HepG2 (cell line): Measurements from ENCODE around the gene RABEP2. TPM values are rescaled to one million over a fixed set of nuclear protein-coding genes. Genes with fewer than 3 reads are reported as not detected.
A peak's percentile ranks its signal among the peaks of the same experiment; 100 is the strongest.

Experiments used
- KDM4B ChIP-seq: sonication (generic); formaldehyde crosslinking; IDR thresholded peaks from 2 replicates; pipeline ENCODE4 v1.4.0; 2020; ENCODE audit warnings: missing genetic modification reagents
- KDM5B ChIP-seq: sonication (generic); formaldehyde crosslinking; IDR thresholded peaks from 2 replicates; pipeline ENCODE4 v1.4.0; 2020; ENCODE audit warnings: missing genetic modification reagents, mild to moderate bottlenecking, borderline replicate concordance
- NR2C2 ChIP-seq: sonication (generic); formaldehyde crosslinking; IDR thresholded peaks from 2 replicates; pipeline ENCODE4 v1.4.0; 2020; ENCODE audit warnings: missing genetic modification reagents, mild to moderate bottlenecking, moderate library complexity, borderline replicate concordance
- ZMYM2 ChIP-seq: sonication (generic); formaldehyde crosslinking; IDR thresholded peaks from 2 replicates; pipeline ENCODE4 v1.8.0; 2022; ENCODE audit warnings: mild to moderate bottlenecking, missing genetic modification reagents
- ZNF263 ChIP-seq: sonication (generic); formaldehyde crosslinking; IDR thresholded peaks from 2 replicates; pipeline ENCODE4 v1.4.0; 2020; ENCODE audit warnings: missing genetic modification reagents
- ZNF564 ChIP-seq: sonication (generic); formaldehyde crosslinking; IDR thresholded peaks from 2 replicates; pipeline ENCODE4 v1.8.1; 2023; ENCODE audit warnings: mild to moderate bottlenecking, missing genetic modification reagents
- polyA plus RNA-seq, 8 experiments: library from polyadenylated mRNA; depleted of rRNA in 3 of 8; stranded (reverse) in 7 of 8; unstranded in 1 of 8; fragments of >200 nt; fragmentation: Illumina TruSeq in 4 of 8; extraction: Trizol in 4 of 8; gene quantifications; 2 replicates each; pipeline versions ENCODE4 v1.2.1 to v1.2.3, GENCODE V29; 2011 to 2016; ENCODE audit warnings: low read depth in 4 of 8, missing spikeins in 1 of 8, mixed read lengths in 1 of 8; ENCODE audit not compliant: insufficient read depth in 1 of 8
- total RNA-seq, 5 experiments: library from RNA; depleted of rRNA; stranded (reverse); fragments of >200 nt; fragmentation: Illumina TruSeq; extraction: Trizol; gene quantifications; 2 replicates each; pipeline ENCODE4 v1.2.3, GENCODE V29; 2016; ENCODE audit warnings: low read depth in 1 of 5
- TF ChIP-seq, protein P1 (sequence below): sonication (generic); formaldehyde crosslinking; IDR thresholded peaks from 2 replicates; pipeline ENCODE4 v1.5.0; 2020; ENCODE audit warnings: mild to moderate bottlenecking, missing genetic modification reagents
- TF ChIP-seq, protein P2 (sequence below): sonication (generic); formaldehyde crosslinking; IDR thresholded peaks from 2 replicates; pipeline ENCODE4 v1.4.0; 2020; ENCODE audit warnings: mild to moderate bottlenecking, missing genetic modification reagents, borderline replicate concordance
- TF ChIP-seq, protein P3 (sequence below), 2 experiments: fragments of 450-650 bp in 1 of 2; sonication (generic) in 1 of 2; formaldehyde crosslinking; IDR thresholded peaks; 2 replicates each; pipeline versions ENCODE4 v1.5.0 to v1.8.0; 2020 to 2022; ENCODE audit warnings: mild to moderate bottlenecking in 1 of 2, missing genetic modification reagents in 1 of 2
- TF ChIP-seq, protein P4 (sequence below): sonication (generic); formaldehyde crosslinking; IDR thresholded peaks from 2 replicates; pipeline ENCODE4 v1.5.0; 2020; ENCODE audit warnings: missing genetic modification reagents
- TF ChIP-seq, protein P5 (sequence below): sonication (generic); formaldehyde crosslinking; IDR thresholded peaks from 2 replicates; pipeline ENCODE4 v1.4.0; 2020; ENCODE audit warnings: mild to moderate bottlenecking, missing genetic modification reagents
- TF ChIP-seq, protein P6 (sequence below): sonication (generic); formaldehyde crosslinking; IDR thresholded peaks from 2 replicates; pipeline ENCODE4 v1.4.0; 2020; ENCODE audit warnings: missing genetic modification reagents, borderline replicate concordance
- TF ChIP-seq, protein P7 (sequence below): sonication (generic); formaldehyde crosslinking; conservative IDR thresholded peaks from 2 replicates; pipeline ENCODE4 v1.4.0; 2020; ENCODE audit warnings: missing genetic modification reagents

RABEP2 gene
- total and polyA plus RNA-seq, 2 of the 13 experiments (the other 11 are each of a cell fraction or from before 2014, with no cell fraction given): 10.8 to 18.4 TPM

DNA sequence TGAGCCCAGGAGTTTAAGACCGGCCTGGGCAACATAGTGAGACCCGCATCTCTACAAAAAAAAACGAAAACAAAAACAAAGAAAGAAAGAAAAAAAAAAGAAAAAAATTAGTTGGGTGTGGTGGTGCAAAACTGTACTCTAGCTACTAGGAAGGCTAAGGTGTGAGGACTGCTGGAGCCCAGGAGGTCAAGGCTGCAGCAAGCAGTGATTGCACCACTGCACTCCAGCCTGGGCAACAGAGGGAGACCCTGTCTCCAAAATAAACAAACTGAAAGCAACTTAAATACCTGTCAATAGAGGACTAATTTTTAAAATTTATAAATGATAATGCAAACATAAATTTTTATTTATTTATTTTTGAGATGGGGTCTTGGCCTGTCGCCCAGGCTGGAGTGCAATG, 29.4 kb downstream of the RABEP2 start (continued):
- TF ChIP-seq KDM4B (CRISPR knock-in tag) (no peak), ZMYM2 (CRISPR knock-in tag) (0 out of 2 replicates have a peak, but pooled peaks have one; percentile 27), KDM5B (CRISPR knock-in tag) (no peak), NR2C2 (0 out of 2 replicates have a peak, but pooled peaks have one; percentile 38), ZNF564 (CRISPR knock-in tag) (no peak), ZNF263 (CRISPR knock-in tag) (no peak)
- TF ChIP-seq, protein P1, sequence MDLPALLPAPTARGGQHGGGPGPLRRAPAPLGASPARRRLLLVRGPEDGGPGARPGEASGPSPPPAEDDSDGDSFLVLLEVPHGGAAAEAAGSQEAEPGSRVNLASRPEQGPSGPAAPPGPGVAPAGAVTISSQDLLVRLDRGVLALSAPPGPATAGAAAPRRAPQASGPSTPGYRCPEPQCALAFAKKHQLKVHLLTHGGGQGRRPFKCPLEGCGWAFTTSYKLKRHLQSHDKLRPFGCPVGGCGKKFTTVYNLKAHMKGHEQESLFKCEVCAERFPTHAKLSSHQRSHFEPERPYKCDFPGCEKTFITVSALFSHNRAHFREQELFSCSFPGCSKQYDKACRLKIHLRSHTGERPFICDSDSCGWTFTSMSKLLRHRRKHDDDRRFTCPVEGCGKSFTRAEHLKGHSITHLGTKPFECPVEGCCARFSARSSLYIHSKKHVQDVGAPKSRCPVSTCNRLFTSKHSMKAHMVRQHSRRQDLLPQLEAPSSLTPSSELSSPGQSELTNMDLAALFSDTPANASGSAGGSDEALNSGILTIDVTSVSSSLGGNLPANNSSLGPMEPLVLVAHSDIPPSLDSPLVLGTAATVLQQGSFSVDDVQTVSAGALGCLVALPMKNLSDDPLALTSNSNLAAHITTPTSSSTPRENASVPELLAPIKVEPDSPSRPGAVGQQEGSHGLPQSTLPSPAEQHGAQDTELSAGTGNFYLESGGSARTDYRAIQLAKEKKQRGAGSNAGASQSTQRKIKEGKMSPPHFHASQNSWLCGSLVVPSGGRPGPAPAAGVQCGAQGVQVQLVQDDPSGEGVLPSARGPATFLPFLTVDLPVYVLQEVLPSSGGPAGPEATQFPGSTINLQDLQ (CRISPR knock-in tag): no peak
- TF ChIP-seq, protein P2, sequence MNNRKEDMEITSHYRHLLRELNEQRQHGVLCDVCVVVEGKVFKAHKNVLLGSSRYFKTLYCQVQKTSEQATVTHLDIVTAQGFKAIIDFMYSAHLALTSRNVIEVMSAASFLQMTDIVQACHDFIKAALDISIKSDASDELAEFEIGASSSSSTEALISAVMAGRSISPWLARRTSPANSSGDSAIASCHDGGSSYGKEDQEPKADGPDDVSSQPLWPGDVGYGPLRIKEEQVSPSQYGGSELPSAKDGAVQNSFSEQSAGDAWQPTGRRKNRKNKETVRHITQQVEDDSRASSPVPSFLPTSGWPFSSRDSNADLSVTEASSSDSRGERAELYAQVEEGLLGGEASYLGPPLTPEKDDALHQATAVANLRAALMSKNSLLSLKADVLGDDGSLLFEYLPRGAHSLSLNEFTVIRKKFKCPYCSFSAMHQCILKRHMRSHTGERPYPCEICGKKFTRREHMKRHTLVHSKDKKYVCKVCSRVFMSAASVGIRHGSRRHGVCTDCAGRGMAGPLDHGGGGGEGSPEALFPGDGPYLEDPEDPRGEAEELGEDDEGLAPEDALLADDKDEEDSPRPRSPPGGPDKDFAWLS (CRISPR knock-in tag): no peak
- TF ChIP-seq, protein P3, sequence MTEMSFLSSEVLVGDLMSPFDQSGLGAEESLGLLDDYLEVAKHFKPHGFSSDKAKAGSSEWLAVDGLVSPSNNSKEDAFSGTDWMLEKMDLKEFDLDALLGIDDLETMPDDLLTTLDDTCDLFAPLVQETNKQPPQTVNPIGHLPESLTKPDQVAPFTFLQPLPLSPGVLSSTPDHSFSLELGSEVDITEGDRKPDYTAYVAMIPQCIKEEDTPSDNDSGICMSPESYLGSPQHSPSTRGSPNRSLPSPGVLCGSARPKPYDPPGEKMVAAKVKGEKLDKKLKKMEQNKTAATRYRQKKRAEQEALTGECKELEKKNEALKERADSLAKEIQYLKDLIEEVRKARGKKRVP (CRISPR knock-in tag; IDR thresholded peaks at IDR 0.05): no peak
- TF ChIP-seq, protein P4, sequence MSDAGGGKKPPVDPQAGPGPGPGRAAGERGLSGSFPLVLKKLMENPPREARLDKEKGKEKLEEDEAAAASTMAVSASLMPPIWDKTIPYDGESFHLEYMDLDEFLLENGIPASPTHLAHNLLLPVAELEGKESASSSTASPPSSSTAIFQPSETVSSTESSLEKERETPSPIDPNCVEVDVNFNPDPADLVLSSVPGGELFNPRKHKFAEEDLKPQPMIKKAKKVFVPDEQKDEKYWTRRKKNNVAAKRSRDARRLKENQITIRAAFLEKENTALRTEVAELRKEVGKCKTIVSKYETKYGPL (CRISPR knock-in tag): no peak
- TF ChIP-seq, protein P5, sequence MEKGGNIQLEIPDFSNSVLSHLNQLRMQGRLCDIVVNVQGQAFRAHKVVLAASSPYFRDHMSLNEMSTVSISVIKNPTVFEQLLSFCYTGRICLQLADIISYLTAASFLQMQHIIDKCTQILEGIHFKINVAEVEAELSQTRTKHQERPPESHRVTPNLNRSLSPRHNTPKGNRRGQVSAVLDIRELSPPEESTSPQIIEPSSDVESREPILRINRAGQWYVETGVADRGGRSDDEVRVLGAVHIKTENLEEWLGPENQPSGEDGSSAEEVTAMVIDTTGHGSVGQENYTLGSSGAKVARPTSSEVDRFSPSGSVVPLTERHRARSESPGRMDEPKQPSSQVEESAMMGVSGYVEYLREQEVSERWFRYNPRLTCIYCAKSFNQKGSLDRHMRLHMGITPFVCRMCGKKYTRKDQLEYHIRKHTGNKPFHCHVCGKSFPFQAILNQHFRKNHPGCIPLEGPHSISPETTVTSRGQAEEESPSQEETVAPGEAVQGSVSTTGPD (CRISPR knock-in tag): no peak
- TF ChIP-seq, protein P6, sequence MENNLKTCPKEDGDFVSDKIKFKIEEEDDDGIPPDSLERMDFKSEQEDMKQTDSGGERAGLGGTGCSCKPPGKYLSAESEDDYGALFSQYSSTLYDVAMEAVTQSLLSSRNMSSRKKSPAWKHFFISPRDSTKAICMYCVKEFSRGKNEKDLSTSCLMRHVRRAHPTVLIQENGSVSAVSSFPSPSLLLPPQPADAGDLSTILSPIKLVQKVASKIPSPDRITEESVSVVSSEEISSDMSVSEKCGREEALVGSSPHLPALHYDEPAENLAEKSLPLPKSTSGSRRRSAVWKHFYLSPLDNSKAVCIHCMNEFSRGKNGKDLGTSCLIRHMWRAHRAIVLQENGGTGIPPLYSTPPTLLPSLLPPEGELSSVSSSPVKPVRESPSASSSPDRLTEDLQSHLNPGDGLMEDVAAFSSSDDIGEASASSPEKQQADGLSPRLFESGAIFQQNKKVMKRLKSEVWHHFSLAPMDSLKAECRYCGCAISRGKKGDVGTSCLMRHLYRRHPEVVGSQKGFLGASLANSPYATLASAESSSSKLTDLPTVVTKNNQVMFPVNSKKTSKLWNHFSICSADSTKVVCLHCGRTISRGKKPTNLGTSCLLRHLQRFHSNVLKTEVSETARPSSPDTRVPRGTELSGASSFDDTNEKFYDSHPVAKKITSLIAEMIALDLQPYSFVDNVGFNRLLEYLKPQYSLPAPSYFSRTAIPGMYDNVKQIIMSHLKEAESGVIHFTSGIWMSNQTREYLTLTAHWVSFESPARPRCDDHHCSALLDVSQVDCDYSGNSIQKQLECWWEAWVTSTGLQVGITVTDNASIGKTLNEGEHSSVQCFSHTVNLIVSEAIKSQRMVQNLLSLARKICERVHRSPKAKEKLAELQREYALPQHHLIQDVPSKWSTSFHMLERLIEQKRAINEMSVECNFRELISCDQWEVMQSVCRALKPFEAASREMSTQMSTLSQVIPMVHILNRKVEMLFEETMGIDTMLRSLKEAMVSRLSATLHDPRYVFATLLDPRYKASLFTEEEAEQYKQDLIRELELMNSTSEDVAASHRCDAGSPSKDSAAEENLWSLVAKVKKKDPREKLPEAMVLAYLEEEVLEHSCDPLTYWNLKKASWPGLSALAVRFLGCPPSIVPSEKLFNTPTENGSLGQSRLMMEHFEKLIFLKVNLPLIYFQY (CRISPR knock-in tag): no peak
- TF ChIP-seq, protein P7, sequence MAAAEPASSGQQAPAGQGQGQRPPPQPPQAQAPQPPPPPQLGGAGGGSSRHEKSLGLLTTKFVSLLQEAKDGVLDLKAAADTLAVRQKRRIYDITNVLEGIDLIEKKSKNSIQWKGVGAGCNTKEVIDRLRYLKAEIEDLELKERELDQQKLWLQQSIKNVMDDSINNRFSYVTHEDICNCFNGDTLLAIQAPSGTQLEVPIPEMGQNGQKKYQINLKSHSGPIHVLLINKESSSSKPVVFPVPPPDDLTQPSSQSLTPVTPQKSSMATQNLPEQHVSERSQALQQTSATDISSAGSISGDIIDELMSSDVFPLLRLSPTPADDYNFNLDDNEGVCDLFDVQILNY (CRISPR knock-in tag): no peak
